HepG2 (cell line): ENCODE data around the gene NRN1L.

ENCODE experiments used
- CTCF ChIP-seq: sonication (generic); formaldehyde crosslinking; IDR thresholded peaks from 2 replicates; pipeline ENCODE4 v1.5.0; 2020; ENCODE audit warnings: mild to moderate bottlenecking, missing genetic modification reagents, moderate library complexity
- EP300 ChIP-seq, 3 experiments: sonication (generic) in 1 of 3; formaldehyde crosslinking in 1 of 3; IDR thresholded peaks; 2 replicates each; pipeline versions ENCODE4 v1.5.1 to v1.6.1; 2011 to 2020; ENCODE audit warnings: low read depth in 2 of 3, low read length in 2 of 3, borderline replicate concordance in 1 of 3, improper control_type of control experiment in 1 of 3, mild to moderate bottlenecking in 1 of 3, missing genetic modification reagents in 1 of 3, moderate library complexity in 1 of 3
- NFIC ChIP-seq: IDR thresholded peaks from 2 replicates; pipeline ENCODE4 v1.6.1; 2012; ENCODE audit warnings: mild to moderate bottlenecking, low read length, inconsistent platforms
- RAD21 ChIP-seq: fragments of 450-650 bp; formaldehyde crosslinking; IDR thresholded peaks from 2 replicates; pipeline ENCODE4 v1.5.0; 2020; ENCODE audit warnings: mild to moderate bottlenecking
- RAD51 ChIP-seq: fragments of 450-650 bp; IDR thresholded peaks from 2 replicates; pipeline ENCODE4 v1.6.1; 2016; ENCODE audit warnings: borderline replicate concordance
- TAF15 ChIP-seq: fragments of 200-400 bp; formaldehyde crosslinking; IDR thresholded peaks from one replicate; pipeline ENCODE4 v1.6.1; 2018; ENCODE audit warnings: mild to moderate bottlenecking, low read depth, low read length; ENCODE audit not compliant: poor library complexity, severe bottlenecking
- THAP7 ChIP-seq: sonication (generic); formaldehyde crosslinking; IDR thresholded peaks from 2 replicates; pipeline ENCODE4 v1.8.1; 2023; ENCODE audit warnings: mild to moderate bottlenecking, missing genetic modification reagents
- ZFP62 ChIP-seq: sonication (generic); formaldehyde crosslinking; IDR thresholded peaks from 2 replicates; pipeline ENCODE4 v1.4.0; 2020; ENCODE audit warnings: missing genetic modification reagents
- ZFYVE20 ChIP-seq: sonication (generic); formaldehyde crosslinking; IDR thresholded peaks from 2 replicates; pipeline ENCODE4 v1.8.0; 2023; ENCODE audit warnings: low read depth, mild to moderate bottlenecking, moderate library complexity, missing genetic modification reagents, borderline replicate concordance

DNA sequence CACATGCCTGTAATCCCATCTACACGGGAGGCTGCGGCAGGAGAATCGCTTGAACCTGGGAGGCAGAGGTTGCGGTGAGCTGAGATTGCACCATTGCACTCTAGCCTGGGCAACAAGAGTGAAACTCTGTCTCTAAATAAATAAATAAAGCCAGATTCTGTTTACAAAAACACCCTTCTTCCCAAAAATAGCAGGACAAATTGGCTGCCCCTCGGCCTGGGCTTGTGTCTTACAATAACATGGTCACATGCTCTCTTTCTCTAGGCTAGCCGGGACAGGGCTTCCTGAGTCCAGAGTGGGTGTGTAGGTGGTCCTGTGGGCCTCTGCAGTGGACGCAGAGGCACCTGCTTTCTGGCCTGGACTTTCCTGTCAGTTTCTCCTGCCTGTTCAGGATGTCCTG is 15.0 kb upstream of the NRN1L start:
- no peak for TF ChIP-seq TAF15
- no peak for TF ChIP-seq CTCF (CRISPR knock-in tag)
- no peak for TF ChIP-seq ZFP62 (CRISPR knock-in tag)
- TF ChIP-seq THAP7 (CRISPR knock-in tag): no peak
- TF ChIP-seq NFIC: no peak
- no peak for TF ChIP-seq ZFYVE20 (CRISPR knock-in tag)
- no peak for TF ChIP-seq RAD21 (CRISPR knock-in tag)
- no peak for TF ChIP-seq EP300 (IDR thresholded peaks at IDR 0.05; ENCODE audit: low read depth in 2 of 2, low read length in 2 of 2)
- no peak for TF ChIP-seq EP300 (CRISPR knock-in tag; IDR thresholded peaks at IDR 0.05; ENCODE audit: borderline replicate concordance)
- TF ChIP-seq RAD51: no peak
